Measurements from ENCODE around the gene GMDS. TPM values are rescaled to one million over a fixed set of nuclear protein-coding genes. Genes with fewer than 3 reads are reported as not detected.

GMDS gene
- total and polyA plus RNA-seq, 2 of the 13 experiments (the other 11 are each of a cell fraction or from before 2014, with no cell fraction given) = 64.4 to 112 TPM

GRCh38 chr6:1618311-1619097 lies 626.9 kb downstream of the GMDS start:
- FAIRE-seq = no peak
- H4K20me1 ChIP-seq (ENCODE audit: insufficient read depth, low read length) = no peaks in the 10 kb centered on the region; the same call in 1 of the 2 replicates
- no peaks in the 10 kb centered on the region for H3K27me3 ChIP-seq (ENCODE audit: control insufficient read depth in 1 of 2, insufficient read depth in 2 of 2, low read length in 2 of 2)
- H3K9ac ChIP-seq (ENCODE audit: insufficient read depth, low read depth, low read length) = no peak overlapping the region
- 95% methylated on average over 31 of the region's 31 CpGs for WGBS (ENCODE audit: low lambda C conversion rate)
- no peak overlapping the region for H2AFZ ChIP-seq (ENCODE audit: low read length)
- no peaks in the 10 kb centered on the region for H3K79me2 ChIP-seq (ENCODE audit: insufficient read depth, low read length)
- H3K9me3 ChIP-seq (ENCODE audit: low read length) = no peaks in the 10 kb centered on the region
- H3K4me2 ChIP-seq (ENCODE audit: low read depth, low read length) = no peak overlapping the region
- ATAC-seq = no peak
- intact Hi-C loops (cut with micrococcal nuclease; ENCODE audit: unreplicated experiment) = no loop called here
- DNase-seq (ENCODE audit: low spot score) = no peak
- in situ Hi-C loops (cut with HindIII; ENCODE audit: extremely low pct_ligation_motif_present, low pct_unique_long_range_greater_than_20kb) = no loop called here
- POLR2A ChIA-PET = no interaction called here
- CTCF ChIA-PET (ENCODE audit: low intra/inter-chr PET ratio, low total read pairs) = no interaction called here
- no TSS peak for BruUV-seq (replicated peaks)
- H3K4me3 ChIP-seq (replicated peaks in 1 of 3; ENCODE audit: insufficient read depth in 1 of 3, low read depth in 2 of 3, low read length in 3 of 3) = no peak overlapping the region
- H3K36me3 ChIP-seq (replicated peaks in 1 of 2; ENCODE audit: control insufficient read depth in 1 of 2, insufficient read depth in 2 of 2, low read length in 2 of 2) = peaks cover 2 to 24% of the 10 kb centered on the region in 2 experiments; a peak in 4 of 5 replicates
- H3K27ac ChIP-seq (ENCODE audit: extremely low read length, insufficient read depth, low read length) = no peak overlapping the region
- TF ChIP-seq ZNF766 (CRISPR knock-in tag; IDR thresholded peaks at IDR 0.05; ENCODE audit: borderline replicate concordance) (no peak), AGO2 (optimal IDR thresholded peaks at IDR 0.05; ENCODE audit: low read depth, low read length) (peak; percentile 7), RBM22 (optimal IDR thresholded peaks at IDR 0.05; ENCODE audit: low read length) (peak; percentile 54)
- H3K4me1 ChIP-seq (ENCODE audit: insufficient read depth, low read length) = no peaks in the 10 kb centered on the region

DNA sequence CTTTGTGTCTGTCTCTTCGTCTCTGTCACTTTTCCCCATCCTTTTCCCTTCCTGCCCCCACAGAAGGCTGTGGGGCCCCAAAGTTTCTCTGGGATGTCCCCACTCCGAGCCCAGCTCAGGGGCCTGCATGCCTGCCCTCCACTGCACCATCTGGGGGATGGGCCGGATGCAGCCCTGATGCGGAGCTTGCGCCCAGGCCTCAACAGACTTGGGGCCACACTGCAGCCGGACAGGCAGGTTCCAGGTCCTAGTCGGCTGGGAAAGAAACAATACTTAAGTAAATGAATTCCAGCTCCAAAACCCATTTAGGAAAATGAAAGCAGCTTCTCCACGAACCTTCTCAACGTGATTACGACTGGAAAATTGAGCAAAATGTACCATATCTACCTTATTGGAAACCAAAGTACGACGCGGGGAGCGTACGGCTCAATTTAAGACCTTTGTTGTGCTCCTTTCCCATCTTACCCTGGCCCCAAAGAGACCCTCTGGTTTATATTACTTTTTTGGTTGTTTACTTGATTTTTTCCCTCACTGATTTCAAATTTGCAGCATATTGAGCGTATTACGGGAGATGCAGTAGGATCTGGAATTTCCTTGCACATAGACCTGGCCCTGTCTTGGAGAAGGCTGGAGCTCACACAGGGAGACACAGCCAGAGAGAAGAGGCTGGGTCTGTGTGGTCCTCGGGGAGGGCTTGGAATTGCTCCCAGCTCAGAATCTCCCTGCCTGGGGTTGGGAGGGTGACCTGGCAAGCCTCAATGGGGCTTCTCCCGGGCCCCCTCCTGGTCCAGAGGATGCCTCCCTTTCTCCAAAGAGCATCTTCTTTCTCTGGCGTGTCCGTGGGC lies 627.7 kb downstream of the GMDS start:
- Histone ChIP-seq H3K36me3 (replicated peaks in 1 of 2; ENCODE audit: control insufficient read depth in 1 of 2, insufficient read depth in 2 of 2, low read length in 2 of 2) (peaks cover 2 to 16% of the 10 kb centered on the region in 2 experiments; a peak in 4 of 5 replicates), H3K4me3 (replicated peaks in 1 of 3; ENCODE audit: insufficient read depth in 1 of 3, low read depth in 2 of 3, low read length in 3 of 3) (no peak overlapping the region), H3K4me2 (ENCODE audit: low read depth, low read length) (no peak overlapping the region), H3K9me3 (ENCODE audit: low read length) (no peaks in the 10 kb centered on the region), H3K9ac (ENCODE audit: insufficient read depth, low read depth, low read length) (no peak overlapping the region), H3K27me3 (ENCODE audit: control insufficient read depth in 1 of 2, insufficient read depth in 2 of 2, low read length in 2 of 2) (no peaks in the 10 kb centered on the region), H2AFZ (ENCODE audit: low read length) (no peak overlapping the region), H3K27ac (ENCODE audit: extremely low read length, insufficient read depth, low read length) (no peak overlapping the region), H3K79me2 (ENCODE audit: insufficient read depth, low read length) (no peaks in the 10 kb centered on the region), H4K20me1 (ENCODE audit: insufficient read depth, low read length) (no peaks in the 10 kb centered on the region; the same call in 1 of the 2 replicates), H3K4me1 (ENCODE audit: insufficient read depth, low read length) (no peaks in the 10 kb centered on the region)
- intact Hi-C loops (cut with micrococcal nuclease; ENCODE audit: unreplicated experiment) (no loop called here), in situ Hi-C loops (cut with HindIII; ENCODE audit: extremely low pct_ligation_motif_present, low pct_unique_long_range_greater_than_20kb) (no loop called here)
- no TSS peak for BruUV-seq (replicated peaks)
- TF ChIP-seq AGO2 (optimal IDR thresholded peaks at IDR 0.05; ENCODE audit: low read depth, low read length) (peak; percentile 14), POLR2G (IDR thresholded peaks at IDR 0.05; ENCODE audit: low read depth, low read length) (0 out of 2 replicates have a peak, but pooled peaks have one; percentile 13), KLF13 (CRISPR knock-in tag; IDR thresholded peaks at IDR 0.05) (no peak)
- CTCF ChIA-PET (ENCODE audit: low intra/inter-chr PET ratio, low total read pairs) = no interaction called here
- FAIRE-seq (no peak), DNase-seq (ENCODE audit: low spot score) (no peak), ATAC-seq (no peak)
- 86% methylated on average over 21 of the region's 21 CpGs for WGBS (ENCODE audit: low lambda C conversion rate)
- POLR2A ChIA-PET = no interaction called here
